Fibroblast of villous mesenchyme (primary cell): Measurements from ENCODE around the gene CADM4. TPM values are rescaled to one million over a fixed set of nuclear protein-coding genes. Genes with fewer than 3 reads are reported as not detected.
A peak's percentile ranks its signal among the peaks of the same experiment; 100 is the strongest.

Experiments used
- DNase-seq: peaks from one replicate; pipeline ENCODE4 v3.0.0-alpha.2; 2010; ENCODE audit warnings: low read depth
- H3K4me3 ChIP-seq: 2 replicates; pipeline ENCODE4 v1.5.1; 2011; ENCODE audit warnings: low read depth, mild to moderate bottlenecking, low read length
- total RNA-seq: library from RNA; depleted of rRNA; stranded (reverse); fragments of >200 nt; gene quantifications from 2 replicates; pipeline ENCODE4 v1.2.3, GENCODE V29; 2012
- TF ChIP-seq, protein P1 (sequence below): IDR thresholded peaks from 2 replicates; pipeline ENCODE4 v1.5.1; 2012; ENCODE audit warnings: low read depth, mild to moderate bottlenecking, low read length; ENCODE audit not compliant: insufficient read depth

The CADM4 gene
- total RNA-seq, 1 donor: 22.0 TPM

DNA sequence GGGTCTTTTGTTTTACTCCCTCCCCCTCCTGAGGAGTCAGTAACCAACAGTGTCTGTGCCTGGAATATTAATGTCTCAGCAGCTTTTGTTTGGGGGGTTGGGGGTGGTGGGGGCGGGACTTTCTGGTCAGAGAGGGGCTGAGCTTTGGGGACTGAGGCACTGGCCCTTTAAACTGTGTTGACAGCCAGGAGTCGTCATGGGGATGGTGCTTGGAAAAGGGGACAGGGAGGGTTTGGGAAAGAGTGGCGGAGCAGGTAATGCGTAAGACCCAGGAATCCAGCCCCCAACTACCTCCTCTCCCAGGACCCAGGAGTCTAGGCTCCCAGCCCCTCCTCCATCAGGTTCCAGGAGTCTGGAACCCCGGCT, 5.2 kb downstream of the CADM4 start:
- TF ChIP-seq, protein P1, sequence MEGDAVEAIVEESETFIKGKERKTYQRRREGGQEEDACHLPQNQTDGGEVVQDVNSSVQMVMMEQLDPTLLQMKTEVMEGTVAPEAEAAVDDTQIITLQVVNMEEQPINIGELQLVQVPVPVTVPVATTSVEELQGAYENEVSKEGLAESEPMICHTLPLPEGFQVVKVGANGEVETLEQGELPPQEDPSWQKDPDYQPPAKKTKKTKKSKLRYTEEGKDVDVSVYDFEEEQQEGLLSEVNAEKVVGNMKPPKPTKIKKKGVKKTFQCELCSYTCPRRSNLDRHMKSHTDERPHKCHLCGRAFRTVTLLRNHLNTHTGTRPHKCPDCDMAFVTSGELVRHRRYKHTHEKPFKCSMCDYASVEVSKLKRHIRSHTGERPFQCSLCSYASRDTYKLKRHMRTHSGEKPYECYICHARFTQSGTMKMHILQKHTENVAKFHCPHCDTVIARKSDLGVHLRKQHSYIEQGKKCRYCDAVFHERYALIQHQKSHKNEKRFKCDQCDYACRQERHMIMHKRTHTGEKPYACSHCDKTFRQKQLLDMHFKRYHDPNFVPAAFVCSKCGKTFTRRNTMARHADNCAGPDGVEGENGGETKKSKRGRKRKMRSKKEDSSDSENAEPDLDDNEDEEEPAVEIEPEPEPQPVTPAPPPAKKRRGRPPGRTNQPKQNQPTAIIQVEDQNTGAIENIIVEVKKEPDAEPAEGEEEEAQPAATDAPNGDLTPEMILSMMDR: no peak
- H3K4me3 ChIP-seq: peak overlapping the region; percentile 23
- no peak for DNase-seq

DNA sequence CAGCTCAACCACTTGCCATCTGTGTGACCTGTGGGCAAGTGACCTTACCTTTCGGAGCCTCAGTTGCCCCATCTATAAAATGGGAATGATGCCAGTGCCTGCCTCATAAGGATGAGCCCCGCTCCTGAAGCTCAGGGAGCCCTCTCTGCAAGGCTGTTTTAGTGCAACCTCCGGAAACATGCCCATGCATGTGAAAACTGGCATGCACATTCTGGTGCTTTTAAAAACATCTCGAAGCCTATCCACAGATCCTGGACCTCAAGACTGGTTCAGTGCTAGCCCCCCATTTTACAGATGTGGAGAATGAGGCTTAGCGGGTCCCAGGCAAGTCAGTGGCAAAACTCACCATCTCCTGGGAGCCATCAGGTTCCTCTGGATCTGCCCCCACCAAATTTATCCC, 5.6 kb downstream of the CADM4 start:
- H3K4me3 ChIP-seq: no peak overlapping the region
- TF ChIP-seq, protein P1: no peak

GRCh38 chr19:43633520-43633919, 6.1 kb downstream of the CADM4 start:
- no peak for DNase-seq
- H3K4me3 ChIP-seq: no peak overlapping the region
- TF ChIP-seq, protein P1: no peak

More for the DNA sequence above, 5.6 kb downstream of the CADM4 start:
- DNase-seq: no peak

DNA sequence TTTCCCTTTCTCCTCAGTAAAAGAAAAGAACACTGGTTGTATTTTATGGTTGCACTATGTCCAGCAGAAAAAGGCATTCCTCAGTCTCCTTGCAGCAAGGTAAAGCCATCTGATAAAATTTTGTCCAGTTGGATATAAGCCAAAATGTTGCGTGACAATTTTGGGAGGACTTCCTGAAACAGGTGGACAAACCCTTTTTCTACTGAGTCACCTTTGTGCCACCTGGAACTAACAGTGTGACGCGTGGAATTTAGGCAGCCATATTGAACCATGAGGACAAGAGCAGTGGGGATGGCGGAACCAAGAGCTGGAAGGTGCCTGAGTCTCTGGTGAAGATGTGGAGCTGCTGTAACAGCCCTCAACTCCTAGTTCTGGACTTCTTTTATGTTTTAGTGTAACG, 8.2 kb downstream of the CADM4 start:
- TF ChIP-seq, protein P1: no peak
- DNase-seq: no peak

DNA sequence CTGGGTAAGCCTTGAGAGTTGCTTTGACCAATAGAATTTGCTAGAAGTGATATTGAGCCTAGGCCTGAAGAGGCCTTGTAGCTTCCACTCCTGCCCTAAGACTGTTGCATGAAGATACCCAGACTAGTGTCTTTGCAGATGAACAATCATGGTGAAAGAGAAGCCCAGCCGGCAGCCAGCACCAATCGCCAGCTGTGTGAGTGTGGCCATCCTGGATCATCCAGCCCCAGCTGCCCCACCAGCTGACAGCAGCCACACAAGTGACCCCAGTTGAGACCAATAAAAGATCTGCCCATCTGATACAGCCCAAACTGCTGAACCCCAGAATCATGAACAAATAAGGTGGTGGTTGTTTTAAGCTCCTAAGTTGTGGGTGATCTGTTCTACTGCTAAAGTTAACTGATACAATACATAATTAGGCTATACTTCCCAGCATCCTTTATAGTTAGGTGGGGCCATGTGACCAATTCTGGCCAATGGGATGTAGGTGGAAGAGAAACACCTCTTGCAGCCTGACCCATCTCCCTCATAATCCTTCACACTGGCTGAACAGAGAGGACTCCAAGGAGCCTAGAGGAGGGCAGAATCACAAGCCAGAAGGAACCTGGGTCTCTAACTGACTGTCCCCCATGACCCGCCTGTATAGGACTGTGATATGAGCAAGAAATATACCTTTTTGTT, 10.9 kb downstream of the CADM4 start:
- TF ChIP-seq, protein P1: no peak
- no peak for DNase-seq
- no peak overlapping the region for H3K4me3 ChIP-seq

More for the DNA sequence above, 8.2 kb downstream of the CADM4 start:
- H3K4me3 ChIP-seq: no peak overlapping the region

DNA sequence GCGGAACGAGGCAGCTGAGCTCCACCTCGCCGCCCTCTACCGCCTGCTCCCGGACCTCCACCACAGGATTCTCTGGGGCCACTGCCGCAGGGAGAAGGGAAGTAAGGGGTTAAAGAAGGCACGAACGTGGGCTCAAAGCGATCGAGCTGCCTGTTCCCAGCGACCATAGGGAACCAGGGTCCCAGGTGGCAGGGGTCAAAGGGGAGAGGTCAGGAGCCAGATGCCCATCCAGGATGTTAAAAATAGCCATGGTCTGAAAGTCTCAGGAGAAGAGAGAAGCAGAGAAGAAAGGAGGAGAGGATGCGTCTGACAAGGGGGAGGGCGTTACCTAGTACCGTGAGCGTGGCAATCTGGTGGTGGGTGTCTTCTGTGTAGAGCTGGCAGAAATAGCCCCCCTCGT, 12.8 kb downstream of the CADM4 start:
- TF ChIP-seq, protein P1: no peak
- no peak overlapping the region for H3K4me3 ChIP-seq
- DNase-seq: no peak

GRCh38 chr19:43625918-43626579, 13.6 kb downstream of the CADM4 start:
- TF ChIP-seq, protein P1: peak; percentile 16
- no peak overlapping the region for H3K4me3 ChIP-seq
- peak; percentile 34 for DNase-seq
